HG03064 (cell line): Measurements from ENCODE around the gene PLOD2.

ENCODE experiments used
- ATAC-seq: cut with Tn5 transposase; IDR thresholded peaks from one replicate; pipeline ENCODE4 v1.9.1; 2021; ENCODE audit warnings: low read depth; ENCODE audit not compliant: unreplicated experiment

PLOD2 gene

GRCh38 chr3:146052791-146053310 is 108.1 kb downstream of the PLOD2 start:
- ATAC-seq: no peak

- ATAC-seq: no peak
These were observed 108.8 kb downstream of the PLOD2 start for GRCh38 chr3:146052056-146052790.

DNA sequence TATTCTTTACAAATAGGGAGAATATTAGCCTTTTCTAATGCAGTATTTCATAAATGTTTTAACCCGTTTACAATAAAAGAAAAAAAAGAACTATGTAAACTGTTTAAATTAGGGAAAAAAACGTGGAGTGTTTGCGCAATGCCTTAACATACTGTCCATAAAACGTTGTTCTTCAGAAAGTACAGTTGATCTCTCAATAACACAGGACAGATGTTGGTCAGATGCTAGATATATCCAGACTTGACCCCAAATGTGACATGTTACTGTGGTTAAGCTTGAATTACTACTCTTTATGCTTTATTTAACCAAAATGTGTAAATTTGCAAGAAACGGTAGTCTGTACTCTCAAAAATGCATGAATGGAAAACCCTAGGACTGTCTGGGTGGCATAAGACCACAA is 110.3 kb downstream of the PLOD2 start:
- no peak for ATAC-seq

- ATAC-seq: no peak
These were observed 113.5 kb downstream of the PLOD2 start for GRCh38 chr3:146047485-146047884.

DNA sequence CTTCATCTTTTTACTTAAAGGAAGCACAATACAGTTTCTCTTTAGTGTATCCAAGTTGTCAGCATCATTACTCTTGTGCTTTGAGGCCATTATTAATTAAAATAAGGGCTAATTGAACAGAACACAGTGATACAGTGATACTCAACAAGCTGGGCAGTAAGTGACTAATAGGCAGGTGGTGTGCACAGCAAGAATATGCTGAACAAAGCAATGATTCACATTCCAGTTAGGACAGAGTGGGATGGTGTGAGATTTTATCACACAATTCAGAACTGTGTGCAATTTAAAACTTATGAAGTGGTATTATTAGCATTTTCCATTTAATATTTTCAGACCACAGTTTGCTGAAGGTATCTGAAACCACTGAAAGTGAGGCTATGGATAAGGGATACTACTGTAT is 116.9 kb downstream of the PLOD2 start:
- ATAC-seq: no peak

DNA sequence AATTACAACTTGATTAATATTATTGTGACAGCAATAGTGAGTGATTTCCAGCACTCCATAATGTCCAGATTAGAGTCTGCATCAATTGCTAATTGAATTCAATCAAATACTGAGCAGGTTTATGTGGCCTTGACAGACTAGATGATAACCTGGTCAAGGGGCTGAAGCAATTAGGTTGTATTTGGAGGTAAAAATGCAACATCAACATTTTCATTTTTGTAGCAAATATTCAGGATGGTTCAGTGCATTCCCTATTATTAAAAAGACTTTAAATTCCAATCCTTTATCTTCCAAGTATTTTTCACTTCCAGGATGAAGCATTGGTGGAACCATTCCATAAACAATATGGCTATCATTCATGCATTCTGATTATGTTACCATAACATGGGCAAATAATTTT is 120.4 kb downstream of the PLOD2 start:
- no peak for ATAC-seq

DNA sequence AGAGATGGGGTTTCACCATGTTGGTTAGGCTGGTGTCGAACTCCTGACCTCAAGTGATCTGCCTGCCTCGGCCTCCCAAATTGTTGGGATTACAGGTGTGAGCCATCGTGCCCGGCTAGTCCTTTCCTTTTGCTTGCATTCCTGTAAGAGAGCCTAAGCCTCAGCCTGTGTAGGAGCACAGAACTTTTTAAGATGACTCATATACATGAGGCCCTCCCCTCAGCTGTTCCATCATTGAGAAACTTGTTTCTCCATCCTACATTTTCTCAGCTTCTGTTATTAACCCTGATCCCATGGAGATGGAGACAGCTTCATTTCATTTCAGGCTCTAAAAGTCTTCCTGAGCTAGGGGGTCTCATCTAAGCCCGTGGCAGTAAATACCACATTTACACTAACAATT is 123.3 kb downstream of the PLOD2 start:
- no peak for ATAC-seq

DNA sequence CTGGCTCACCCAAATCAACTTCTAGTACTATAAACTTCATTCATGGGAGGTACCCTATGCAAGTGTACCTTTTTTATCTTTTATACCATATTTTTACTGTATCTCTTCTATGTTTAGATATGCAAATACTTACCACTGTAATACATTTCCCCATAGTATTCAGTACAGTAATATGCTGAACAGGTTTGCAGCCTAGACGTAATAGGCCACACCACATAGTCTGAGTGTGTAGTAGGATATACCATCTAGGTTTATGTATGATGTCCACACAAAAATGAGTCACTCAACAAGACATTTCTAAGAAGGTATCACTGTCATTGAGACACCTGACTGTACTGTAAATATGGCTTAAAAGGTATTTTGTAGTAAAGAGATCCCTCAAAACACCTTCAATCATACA is 124.7 kb downstream of the PLOD2 start:
- ATAC-seq: no peak

GRCh38 chr3:146035366-146035765 is 125.6 kb downstream of the PLOD2 start:
- no peak for ATAC-seq

DNA sequence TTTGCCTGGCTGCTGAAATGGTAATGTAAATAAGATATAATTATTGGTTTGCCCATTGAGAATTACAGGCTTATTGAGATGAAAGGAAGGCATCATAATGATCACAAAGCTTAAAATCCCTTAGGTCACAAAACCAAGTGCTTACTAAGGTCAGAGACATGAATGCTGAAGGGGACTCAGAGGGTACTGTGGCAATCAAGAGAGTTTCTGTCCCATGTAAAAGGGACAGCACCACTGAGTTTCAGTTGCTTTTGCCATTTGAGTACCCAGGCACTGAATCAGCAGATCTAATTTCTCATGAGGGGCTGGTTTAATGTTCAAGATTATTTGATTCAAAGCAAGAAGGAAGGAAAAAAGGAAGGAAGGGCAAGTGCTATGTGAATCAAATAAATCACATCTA is 127.0 kb downstream of the PLOD2 start:
- ATAC-seq: no peak

GRCh38 chr3:146026547-146026946 is 134.4 kb downstream of the PLOD2 start:
- no peak for ATAC-seq

DNA sequence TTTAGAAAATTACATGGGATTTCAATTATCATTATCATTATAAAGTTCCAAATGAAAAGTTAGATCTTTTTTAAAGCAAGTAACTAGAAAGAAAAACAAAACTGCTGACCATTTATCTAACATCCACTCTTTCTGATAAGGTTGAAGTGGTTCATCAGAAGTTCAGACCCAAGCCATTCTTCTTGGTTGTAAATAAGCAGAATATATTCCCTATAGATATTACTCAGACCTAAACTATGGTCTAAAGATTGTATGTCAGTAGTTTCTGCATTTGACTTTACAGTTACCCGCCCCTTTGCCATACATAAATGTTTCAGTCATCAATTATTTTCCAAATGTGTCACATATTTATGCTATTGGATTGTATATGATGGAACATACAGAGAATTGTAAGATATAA is 136.7 kb downstream of the PLOD2 start:
- no peak for ATAC-seq

GRCh38 chr3:146020969-146021368 is 140.0 kb downstream of the PLOD2 start:
- no peak for ATAC-seq

GRCh38 chr3:146019508-146019907 is 141.5 kb downstream of the PLOD2 start:
- no peak for ATAC-seq
